Stimulated activated CD4-positive, alpha-beta T cell treated with anti-CD3 and anti-CD28 coated beads, Interleukin-4, amount 100 ng/mL, for 4 hours (primary cell): Measurements from ENCODE around the gene PARVB.
"Not testable (repeated sequence)": the region's sequence is repeated elsewhere in the genome, so short reads cannot be mapped to it uniquely, and the experiment has no call there.

Experiments used
- DNase-seq, 2 experiments: peaks; one replicate each; pipeline ENCODE4 v3.0.0-alpha.2; 2020

The PARVB gene

DNA sequence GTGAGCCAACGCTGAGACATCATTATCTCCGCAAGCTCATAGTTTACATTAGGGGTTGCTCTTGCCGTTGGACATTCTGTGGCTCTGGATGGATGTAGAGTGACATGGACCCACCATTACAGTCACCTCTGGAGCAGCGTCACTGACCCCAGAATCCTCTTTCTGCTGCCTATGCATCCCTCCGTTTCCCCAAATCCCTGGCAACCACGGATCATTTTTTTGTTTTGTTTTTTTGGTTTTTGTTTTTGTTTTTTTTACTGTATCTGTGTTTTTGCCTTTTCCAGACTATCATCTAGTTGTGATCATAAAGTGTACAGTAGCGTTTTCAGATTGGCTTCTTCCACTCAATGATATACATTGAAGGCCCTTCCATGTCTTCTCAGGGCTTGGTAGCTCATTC, 4.0 kb downstream of the PARVB start:
- no peak for DNase-seq

DNA sequence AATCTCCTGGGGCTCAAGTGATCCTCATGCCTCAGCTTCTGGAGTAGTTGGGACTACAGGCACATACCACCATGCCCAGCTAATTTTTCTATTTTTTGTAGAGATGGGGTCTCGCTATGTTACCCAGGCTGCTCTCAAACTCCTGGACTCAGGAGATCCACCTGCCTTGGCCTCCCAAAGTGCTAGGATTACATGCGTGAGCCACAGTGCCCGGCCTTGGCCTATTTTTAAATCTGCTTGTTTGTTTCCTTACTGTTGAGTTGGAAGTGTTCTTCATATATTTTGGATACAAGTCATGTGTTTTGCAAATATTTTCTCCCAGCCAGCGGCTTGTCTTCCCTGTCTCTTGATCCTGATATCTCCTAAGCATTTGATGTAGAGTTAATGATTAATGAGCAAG, 5.0 kb downstream of the PARVB start:
- DNase-seq = no peak

- no peak for DNase-seq
Observed at GRCh38 chr22:44030051-44030701, 6.1 kb downstream of the PARVB start.

DNA sequence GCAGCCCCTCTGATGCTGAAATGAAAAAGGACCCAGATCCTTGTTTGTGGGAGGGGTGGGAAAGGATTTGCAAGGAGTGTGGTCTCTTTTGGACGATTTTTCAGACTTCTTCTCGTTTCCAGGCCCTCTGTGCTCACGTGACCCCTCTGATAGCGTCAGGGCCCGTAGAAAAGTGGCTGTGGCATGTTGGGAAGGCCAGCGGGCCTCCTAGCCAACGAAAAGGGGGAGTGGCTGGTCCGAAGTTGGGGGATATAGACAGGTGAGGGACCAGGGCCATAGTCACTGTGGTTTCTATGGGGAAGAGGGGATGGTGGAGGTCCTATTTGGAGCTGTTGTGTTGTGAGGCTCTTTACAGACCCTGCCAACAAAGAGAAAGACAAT, 6.6 kb downstream of the PARVB start:
- no peak for DNase-seq

DNA sequence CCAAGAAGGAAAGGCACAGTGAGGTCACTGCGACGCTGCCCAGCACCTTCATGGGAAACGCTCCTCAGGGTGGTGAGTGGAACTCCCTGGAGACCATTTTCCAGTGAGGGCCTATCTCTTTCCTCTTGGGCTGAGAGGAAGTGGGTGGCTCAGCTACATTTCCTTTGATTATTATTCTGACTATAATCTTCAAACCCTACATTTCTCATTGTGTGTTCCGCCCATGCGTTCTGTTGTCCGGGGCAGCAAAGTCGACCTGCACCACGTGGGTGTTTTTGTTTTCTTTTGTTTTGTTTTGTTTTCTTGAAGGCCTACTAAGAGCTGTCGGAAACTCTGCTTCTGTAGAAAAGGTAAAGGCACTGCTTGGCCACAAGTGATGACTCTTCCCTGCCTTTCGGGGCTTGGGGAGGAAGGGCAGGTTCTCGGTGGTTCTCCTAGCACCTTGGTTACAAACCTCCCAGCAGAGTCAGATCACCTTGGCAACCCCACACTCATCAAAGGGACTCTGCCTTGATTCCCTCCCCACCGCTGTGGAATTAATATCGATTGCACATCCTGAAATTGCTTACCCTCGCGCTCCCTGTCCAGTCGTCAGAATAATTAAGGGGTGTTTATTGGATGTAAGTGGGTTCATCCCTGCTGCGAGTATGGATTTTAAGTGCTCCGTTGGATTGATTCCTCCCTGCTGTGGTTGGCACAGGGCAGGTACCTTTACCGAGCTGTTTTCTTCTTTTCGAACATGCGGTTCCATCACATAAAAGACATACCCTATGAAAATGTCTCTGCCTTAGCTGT, 7.3 kb downstream of the PARVB start:
- no peak for DNase-seq

- no peak for DNase-seq
Observed at GRCh38 chr22:44032126-44032730, 8.1 kb downstream of the PARVB start.

DNA sequence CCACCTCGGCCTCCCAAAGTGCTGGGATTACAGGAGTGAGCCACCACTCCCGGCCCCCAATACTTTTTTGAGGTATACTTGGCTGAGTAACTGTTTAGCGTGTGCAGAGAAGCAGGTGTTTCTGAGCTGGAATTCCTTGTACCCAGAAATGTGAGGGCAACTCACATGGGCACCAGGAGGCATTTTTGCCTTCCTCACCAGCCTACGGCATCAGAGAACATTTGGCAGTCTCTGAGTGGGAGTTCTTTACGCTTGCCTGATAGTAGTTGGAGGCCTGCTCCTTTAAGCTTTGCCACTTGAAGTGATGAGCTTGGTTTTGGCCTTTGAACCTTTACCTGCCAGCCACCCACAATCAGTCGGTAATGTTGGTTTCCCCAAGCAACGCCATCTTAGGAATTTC, 9.2 kb downstream of the PARVB start:
- DNase-seq = no peak

- DNase-seq = no peak
Observed at GRCh38 chr22:44033694-44034093, 9.6 kb downstream of the PARVB start.

DNA sequence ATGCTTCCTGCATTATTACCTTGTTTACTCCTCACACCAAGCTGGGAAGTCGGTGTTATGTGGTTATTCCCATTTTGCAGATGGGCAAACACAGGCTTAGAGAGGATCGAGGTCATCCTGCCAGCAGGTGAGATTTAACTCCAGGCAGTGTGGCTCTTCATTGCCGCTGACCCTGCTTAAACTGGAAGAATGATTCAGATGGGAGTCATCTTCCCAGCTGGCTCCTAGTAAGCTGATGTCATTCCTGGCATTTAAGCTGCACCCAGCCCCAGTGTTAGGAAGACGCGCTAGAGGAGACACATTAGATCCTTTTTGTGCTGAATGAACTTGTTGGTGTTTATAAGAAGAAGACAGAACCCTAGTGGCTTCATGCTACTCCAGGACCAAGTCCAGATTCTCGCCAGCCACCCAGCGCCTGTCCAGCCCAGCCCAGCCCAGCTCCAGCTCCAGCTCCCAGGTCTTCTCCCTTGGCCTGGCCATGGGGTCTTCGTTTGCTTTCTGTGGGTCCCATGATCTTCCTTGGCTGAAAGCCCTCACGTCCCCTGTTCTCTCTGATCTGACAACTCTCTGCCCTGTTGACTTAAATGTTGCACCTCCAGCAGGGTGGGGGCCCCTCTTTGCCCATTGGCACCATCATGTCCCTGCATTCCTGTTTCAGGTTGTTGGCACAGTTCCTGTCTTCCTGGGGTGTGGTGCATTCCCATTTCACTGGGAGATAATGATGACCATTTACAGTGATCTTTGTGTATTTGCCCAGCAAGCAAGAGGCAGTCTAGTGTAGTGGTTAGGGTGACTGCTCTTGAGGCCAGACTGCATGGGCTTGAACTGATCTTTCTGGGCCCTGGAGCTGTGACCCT, 13.6 kb downstream of the PARVB start:
- no peak for DNase-seq

DNA sequence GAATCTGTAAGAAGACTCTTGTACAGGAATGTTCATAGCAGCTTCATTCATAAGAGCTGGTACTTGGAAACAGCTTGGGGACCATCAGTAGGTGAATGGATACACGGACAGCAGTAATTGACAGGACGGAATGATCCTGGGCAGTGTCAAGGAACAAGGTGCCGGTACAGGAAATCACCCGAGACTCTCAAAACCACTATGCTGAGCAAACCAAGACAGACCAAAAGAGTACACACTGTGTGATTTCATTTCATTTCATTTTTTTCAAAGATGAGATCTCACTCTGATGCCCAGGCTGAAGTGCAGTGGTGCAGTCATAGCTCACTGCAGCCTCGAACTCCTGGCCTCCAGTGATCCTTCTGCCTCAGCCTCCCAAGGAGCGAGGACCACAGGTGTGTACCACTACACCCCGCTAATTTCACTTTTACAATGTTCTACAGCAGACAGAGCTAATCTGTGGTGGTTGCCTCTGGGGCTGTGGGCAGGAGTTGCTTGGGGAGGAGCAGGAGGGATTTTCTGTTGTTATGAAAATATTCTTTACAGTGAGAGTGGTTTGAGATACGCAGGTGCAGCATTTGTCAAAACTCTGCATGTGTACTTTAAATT, 15.6 kb downstream of the PARVB start:
- no peak for DNase-seq

GRCh38 chr22:44042249-44043218, 18.4 kb downstream of the PARVB start:
- no peak for DNase-seq

DNA sequence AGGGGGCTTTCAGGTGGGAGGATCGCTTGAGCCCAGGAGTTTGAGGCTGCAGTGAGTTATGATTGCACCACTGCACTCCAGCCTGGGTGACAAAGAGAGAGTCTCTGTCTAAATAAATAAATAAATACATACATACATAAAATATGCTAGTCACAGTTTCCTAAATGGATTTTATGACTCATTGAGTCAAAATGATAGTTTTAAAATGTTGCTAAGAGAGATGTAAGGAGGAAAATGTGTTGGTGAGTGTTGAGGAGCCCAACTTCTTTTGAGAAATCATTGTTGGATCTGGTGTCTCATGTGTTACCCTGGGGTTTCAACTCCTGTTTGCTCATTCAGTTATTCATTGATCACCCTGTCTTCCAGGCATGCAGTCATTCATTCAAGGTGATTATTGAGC, 21.0 kb downstream of the PARVB start:
- DNase-seq = no peak

DNA sequence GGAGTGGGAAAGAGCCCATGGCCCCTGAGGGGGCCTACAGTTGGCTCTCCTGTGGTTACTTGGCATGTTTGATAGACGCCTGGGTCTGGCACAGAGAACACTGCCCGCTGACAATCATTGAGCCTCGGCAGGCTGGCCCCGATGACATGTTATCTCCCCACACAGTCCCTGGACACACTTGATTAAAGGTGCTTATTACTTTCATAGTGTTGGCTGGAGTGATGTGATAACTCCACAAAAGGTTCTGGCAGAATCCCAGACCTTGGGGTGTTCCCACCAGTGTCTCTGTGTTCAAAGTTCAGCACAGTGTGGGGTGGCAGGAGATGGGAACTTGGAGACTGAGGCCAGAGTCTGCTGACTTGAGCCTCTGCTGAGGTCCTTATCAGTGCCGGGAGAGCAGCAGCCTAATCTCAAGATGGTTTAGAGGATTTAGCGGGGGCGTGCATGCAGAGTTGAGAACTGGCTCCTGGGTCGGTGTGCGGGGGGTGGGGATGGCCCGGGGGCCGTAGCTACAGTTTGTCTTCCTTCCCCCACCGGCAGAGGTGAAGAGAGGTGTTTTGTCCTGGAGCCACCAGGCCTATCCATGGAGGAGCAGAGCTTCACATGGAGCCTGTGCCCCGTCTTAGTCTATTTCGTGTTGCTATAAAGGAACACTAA, 22.5 kb downstream of the PARVB start:
- DNase-seq = no peak

- no peak for DNase-seq
Observed at GRCh38 chr22:44047891-44048301, 23.8 kb downstream of the PARVB start.

DNA sequence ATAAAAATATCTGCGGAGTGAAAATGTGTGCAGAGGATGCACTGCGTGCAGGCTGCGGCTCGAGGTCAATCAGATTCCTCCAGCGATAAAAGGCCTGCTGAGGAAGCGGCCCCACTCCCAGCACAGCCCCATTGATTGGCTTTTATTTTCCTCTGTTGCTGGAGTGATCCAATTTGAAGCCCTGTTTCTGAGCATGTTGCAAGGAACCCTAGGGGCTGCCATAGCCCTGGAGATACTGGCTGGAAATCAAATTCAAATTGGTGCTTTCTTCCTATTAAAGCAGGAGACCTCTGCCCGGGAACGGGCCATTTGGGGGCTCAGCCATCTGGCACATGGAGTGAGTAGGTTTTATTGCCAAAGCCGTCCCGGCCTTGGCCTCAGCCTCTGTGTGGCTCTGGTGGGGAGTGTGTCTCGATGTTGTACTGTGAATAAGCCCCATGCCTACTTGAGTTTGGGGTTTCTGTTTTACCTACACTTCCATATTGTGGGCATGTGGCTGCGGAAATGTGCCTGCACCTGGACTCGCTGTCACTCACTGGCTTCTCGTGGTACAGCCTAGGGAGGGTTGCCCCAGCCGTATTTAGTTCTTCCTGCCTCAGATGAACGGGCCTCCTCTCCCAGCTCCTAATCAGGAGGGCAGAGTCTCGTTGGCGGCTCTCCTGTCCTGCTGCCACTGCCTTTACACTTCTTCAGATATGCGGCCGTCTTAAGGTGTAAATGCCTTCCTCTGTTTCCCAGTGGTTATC, 25.6 kb downstream of the PARVB start:
- DNase-seq = no peak

- DNase-seq = no peak
Observed at GRCh38 chr22:44050766-44051355, 26.8 kb downstream of the PARVB start.

GRCh38 chr22:44051358-44051757, 27.3 kb downstream of the PARVB start:
- DNase-seq = no peak

GRCh38 chr22:44051961-44052360, 27.9 kb downstream of the PARVB start:
- DNase-seq = no peak

- DNase-seq = no peak
Observed at GRCh38 chr22:44055805-44056204, 31.7 kb downstream of the PARVB start.

- not testable (repeated sequence) for DNase-seq
Observed at GRCh38 chr22:44056649-44057048, 32.5 kb downstream of the PARVB start.
